ENCODE results near the gene WASF3. TPM values are rescaled to one million over a fixed set of nuclear protein-coding genes. Genes with fewer than 3 reads are reported as not detected.

WASF3 gene
- total and polyA plus RNA-seq, 10 of the 15 experiments (the other 5 are each of a cell fraction or from before 2014, with no cell fraction given): under 0.01 to 0.10 (median 0.01) TPM; not detected in 7

GRCh38 chr13:26688286-26688685 is 130.8 kb downstream of the WASF3 start (continued):
- TF ChIP-seq POU2F2 (IDR thresholded peaks at IDR 0.05; ENCODE audit: borderline replicate concordance, low read depth, low read length) (no peak), SKIL (IDR thresholded peaks at IDR 0.05; ENCODE audit: low read depth, poor library complexity, severe bottlenecking) (no peak), SRF (IDR thresholded peaks at IDR 0.05; ENCODE audit: low read depth in 2 of 2, low read length in 2 of 2) (no peak), BCL3 (IDR thresholded peaks at IDR 0.05; ENCODE audit: borderline replicate concordance, insufficient read depth, low read depth, low read length, poor library complexity, severe bottlenecking) (no peak), E2F4 (IDR thresholded peaks at IDR 0.05; ENCODE audit: low read depth, low read length) (no peak), ZBTB33 (IDR thresholded peaks at IDR 0.05) (no peak), SMC3 (IDR thresholded peaks at IDR 0.05; ENCODE audit: borderline replicate concordance, low read length) (no peak)
